Measurements from ENCODE around the gene RHOF.
"Not testable (repeated sequence)": the region's sequence is repeated elsewhere in the genome, so short reads cannot be mapped to it uniquely, and the experiment has no call there.

RHOF gene

GRCh38 chr12:121792607-121793439 is 665 bp downstream of the RHOF start:
- no peak for DNase-seq (ENCODE audit: low spot score)

GRCh38 chr12:121791671-121792551 is 1.6 kb downstream of the RHOF start:
- no peak for DNase-seq (ENCODE audit: low spot score)

GRCh38 chr12:121790785-121791184 is 2.7 kb downstream of the RHOF start:
- not testable (repeated sequence) for DNase-seq (ENCODE audit: low spot score)

- peak; percentile 16 for DNase-seq (ENCODE audit: low spot score)
Observed at GRCh38 chr12:121789800-121790728, 3.4 kb downstream of the RHOF start.

- no peak for DNase-seq (ENCODE audit: low spot score)
Observed at GRCh38 chr12:121789233-121789781, 4.2 kb downstream of the RHOF start.

- no peak for DNase-seq (ENCODE audit: low spot score)
Observed at GRCh38 chr12:121788176-121788818, 5.2 kb downstream of the RHOF start.

- DNase-seq (ENCODE audit: low spot score), result no peak
Observed at GRCh38 chr12:121787063-121788025, 6.1 kb downstream of the RHOF start.

GRCh38 chr12:121786440-121786825 is 7.1 kb downstream of the RHOF start:
- DNase-seq (ENCODE audit: low spot score), result no peak

- DNase-seq (ENCODE audit: low spot score), result no peak
Observed at GRCh38 chr12:121784460-121784859, 9.0 kb downstream of the RHOF start.

GRCh38 chr12:121783766-121784165 is 9.7 kb downstream of the RHOF start:
- DNase-seq (ENCODE audit: low spot score), result no peak

GRCh38 chr12:121781998-121782979 is 11.2 kb downstream of the RHOF start:
- no peak for DNase-seq (ENCODE audit: low spot score)

- no peak for DNase-seq (ENCODE audit: low spot score)
Observed at GRCh38 chr12:121781484-121781997, 11.9 kb downstream of the RHOF start.

- DNase-seq (ENCODE audit: low spot score), result no peak
Observed at GRCh38 chr12:121780429-121780828, 13.1 kb downstream of the RHOF start.

GRCh38 chr12:121779422-121779895 is 14.0 kb downstream of the RHOF start:
- no peak for DNase-seq (ENCODE audit: low spot score)

GRCh38 chr12:121778567-121779421 is 14.7 kb downstream of the RHOF start:
- no peak for DNase-seq (ENCODE audit: low spot score)

- peak; percentile 66 for DNase-seq (ENCODE audit: low spot score)
Observed at GRCh38 chr12:121776190-121777098, 17.0 kb downstream of the RHOF start.
